Vagina (tissue), 2 donors: ENCODE measurements around the gene SRL. TPM values are rescaled to one million over a fixed set of nuclear protein-coding genes. Genes with fewer than 3 reads are reported as not detected.

Experiments
- DNase-seq, 2 donors: peaks; one replicate each; pipeline ENCODE4 v3.0.0-alpha.2; 2017; ENCODE audit errors: extremely low spot score in 2 of 2
- H3K27ac ChIP-seq: fragments of 200-600 bp; sonication (generic); one replicate; pipeline ENCODE4 v1.5.1; 2019
- H3K27me3 ChIP-seq: fragments of 200-600 bp; sonication (generic); one replicate; pipeline ENCODE4 v1.5.1; 2019
- H3K36me3 ChIP-seq, 2 donors: fragments of 200-600 bp; sonication (generic); one replicate each; pipeline ENCODE4 v1.5.1; 2017 to 2019
- H3K4me1 ChIP-seq: fragments of 200-600 bp; sonication (generic); one replicate; pipeline ENCODE4 v1.5.1; 2019
- H3K4me3 ChIP-seq, 2 donors: fragments of 200-600 bp; sonication (generic); 1 replicate in 1 of 2; 2 replicates in 1 of 2; pipeline ENCODE4 v1.5.1; 2016 to 2019
- H3K9me3 ChIP-seq: fragments of 200-600 bp; sonication (generic); one replicate; pipeline ENCODE4 v1.5.1; 2019
- POLR2A ChIP-seq, 2 donors: fragments of 450-650 bp; IDR thresholded peaks; one replicate each; pipeline ENCODE4 v1.6.1; 2017; ENCODE audit warnings: antibody characterized with exemption in 2 of 2, mild to moderate bottlenecking in 2 of 2, moderate library complexity in 2 of 2
- POLR2AphosphoS5 ChIP-seq, 2 donors: sonication (generic); formaldehyde crosslinking; IDR thresholded peaks; one replicate each; pipeline ENCODE4 v1.9.0; 2017; ENCODE audit warnings: antibody characterized with exemption in 2 of 2, mild to moderate bottlenecking in 2 of 2, low read depth in 1 of 2; ENCODE audit not compliant: insufficient read depth in 1 of 2
- intact Hi-C: fragments of 100-400 bp; cut with DNase I; formaldehyde crosslinking; loops from one replicate; pipeline ENCODE4 v1.15.1; 2023
- total RNA-seq: library from RNA; depleted of rRNA; stranded (reverse); fragments of >200 nt; gene quantifications from one replicate; pipeline ENCODE4 v1.2.3, GENCODE V29; 2016
- TF ChIP-seq, protein P1 (sequence below), 3 experiments: fragments of 450-650 bp in 2 of 3; fragments of 200-600 bp in 1 of 3; sonication (generic) in 1 of 3; IDR thresholded peaks; one replicate each; pipeline ENCODE4 v1.5.1; 2017 to 2019; ENCODE audit warnings: antibody characterized with exemption in 3 of 3, mild to moderate bottlenecking in 2 of 3, moderate library complexity in 2 of 3

The SRL gene
- total RNA-seq, 1 donor from 2014 or later = 1.5 TPM

DNA sequence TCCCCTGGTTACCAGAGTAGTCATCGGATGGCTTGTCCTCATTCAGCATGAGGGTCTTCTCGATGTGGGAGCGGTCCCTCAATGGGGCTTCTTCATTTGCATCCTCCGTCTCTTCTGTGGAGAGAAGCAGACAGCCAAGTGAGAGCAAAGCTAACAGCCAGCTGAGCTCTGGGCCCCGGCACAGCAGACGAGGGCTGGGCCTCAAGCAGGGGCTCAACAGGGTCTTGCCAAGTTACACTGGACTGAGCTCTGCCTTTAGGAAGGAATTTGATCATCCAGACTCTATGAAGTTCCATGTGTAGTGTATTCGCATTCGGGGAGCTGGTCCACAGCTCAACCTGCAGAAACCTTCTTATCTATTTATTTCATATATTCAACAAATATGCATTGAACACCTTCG is 37.4 kb downstream of the SRL start:
- Histone ChIP-seq H3K27me3 (no peaks in the 10 kb centered on the region), H3K4me1 (no peaks in the 10 kb centered on the region), H3K4me3 (no peak overlapping the region), H3K36me3 (no peaks in the 10 kb centered on the region), H3K27ac (no peak overlapping the region), H3K9me3 (no peaks in the 10 kb centered on the region)
- intact Hi-C loops = loop anchor here (5.0 to 10.0 kb wide), 2 partner anchors 48 to 130 kb away; no protein-coding TSS in a partner anchor
- TF ChIP-seq POLR2AphosphoS5 (IDR thresholded peaks at IDR 0.05; ENCODE audit: insufficient read depth in 1 of 2, low read depth in 1 of 2) (no peak), POLR2A (IDR thresholded peaks at IDR 0.05) (no peak)
- TF ChIP-seq, protein P1, sequence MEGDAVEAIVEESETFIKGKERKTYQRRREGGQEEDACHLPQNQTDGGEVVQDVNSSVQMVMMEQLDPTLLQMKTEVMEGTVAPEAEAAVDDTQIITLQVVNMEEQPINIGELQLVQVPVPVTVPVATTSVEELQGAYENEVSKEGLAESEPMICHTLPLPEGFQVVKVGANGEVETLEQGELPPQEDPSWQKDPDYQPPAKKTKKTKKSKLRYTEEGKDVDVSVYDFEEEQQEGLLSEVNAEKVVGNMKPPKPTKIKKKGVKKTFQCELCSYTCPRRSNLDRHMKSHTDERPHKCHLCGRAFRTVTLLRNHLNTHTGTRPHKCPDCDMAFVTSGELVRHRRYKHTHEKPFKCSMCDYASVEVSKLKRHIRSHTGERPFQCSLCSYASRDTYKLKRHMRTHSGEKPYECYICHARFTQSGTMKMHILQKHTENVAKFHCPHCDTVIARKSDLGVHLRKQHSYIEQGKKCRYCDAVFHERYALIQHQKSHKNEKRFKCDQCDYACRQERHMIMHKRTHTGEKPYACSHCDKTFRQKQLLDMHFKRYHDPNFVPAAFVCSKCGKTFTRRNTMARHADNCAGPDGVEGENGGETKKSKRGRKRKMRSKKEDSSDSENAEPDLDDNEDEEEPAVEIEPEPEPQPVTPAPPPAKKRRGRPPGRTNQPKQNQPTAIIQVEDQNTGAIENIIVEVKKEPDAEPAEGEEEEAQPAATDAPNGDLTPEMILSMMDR (IDR thresholded peaks at IDR 0.05) = no peak
- DNase-seq = no peak

DNA sequence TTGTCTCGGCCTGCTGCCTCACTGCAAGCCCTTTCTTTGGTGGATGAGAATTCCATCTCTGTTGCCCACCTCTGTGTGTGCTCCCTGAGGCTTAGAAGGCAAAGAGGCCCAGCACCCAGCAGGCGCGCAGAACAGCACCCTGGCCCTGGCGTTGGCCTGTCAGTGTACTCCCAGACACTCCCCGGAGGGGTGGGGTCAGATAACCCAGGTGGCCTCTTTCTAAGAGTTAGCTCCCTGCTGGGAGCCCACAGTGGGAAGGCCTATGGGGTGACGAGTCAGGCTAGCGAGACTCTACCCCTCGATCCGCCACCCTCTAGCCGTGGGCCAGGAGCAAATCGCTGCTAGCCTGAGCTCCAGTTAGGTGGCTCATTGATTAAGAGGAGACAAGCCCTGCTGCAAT is 38.1 kb downstream of the SRL start:
- H3K4me3 ChIP-seq = no peak overlapping the region
- TF ChIP-seq POLR2AphosphoS5 (IDR thresholded peaks at IDR 0.05; ENCODE audit: insufficient read depth in 1 of 2, low read depth in 1 of 2) = no peak
- TF ChIP-seq, protein P1 (IDR thresholded peaks at IDR 0.05) = no peak
- no peak for TF ChIP-seq POLR2A (IDR thresholded peaks at IDR 0.05)
- no peaks in the 10 kb centered on the region for H3K4me1 ChIP-seq
- no peak overlapping the region for H3K27ac ChIP-seq
- H3K9me3 ChIP-seq = no peaks in the 10 kb centered on the region
- intact Hi-C loops = loop anchor here (5.0 to 10.0 kb wide), 2 partner anchors 49 to 131 kb away; no protein-coding TSS in a partner anchor
- H3K36me3 ChIP-seq = no peaks in the 10 kb centered on the region
- DNase-seq = no peak
- no peaks in the 10 kb centered on the region for H3K27me3 ChIP-seq

DNA sequence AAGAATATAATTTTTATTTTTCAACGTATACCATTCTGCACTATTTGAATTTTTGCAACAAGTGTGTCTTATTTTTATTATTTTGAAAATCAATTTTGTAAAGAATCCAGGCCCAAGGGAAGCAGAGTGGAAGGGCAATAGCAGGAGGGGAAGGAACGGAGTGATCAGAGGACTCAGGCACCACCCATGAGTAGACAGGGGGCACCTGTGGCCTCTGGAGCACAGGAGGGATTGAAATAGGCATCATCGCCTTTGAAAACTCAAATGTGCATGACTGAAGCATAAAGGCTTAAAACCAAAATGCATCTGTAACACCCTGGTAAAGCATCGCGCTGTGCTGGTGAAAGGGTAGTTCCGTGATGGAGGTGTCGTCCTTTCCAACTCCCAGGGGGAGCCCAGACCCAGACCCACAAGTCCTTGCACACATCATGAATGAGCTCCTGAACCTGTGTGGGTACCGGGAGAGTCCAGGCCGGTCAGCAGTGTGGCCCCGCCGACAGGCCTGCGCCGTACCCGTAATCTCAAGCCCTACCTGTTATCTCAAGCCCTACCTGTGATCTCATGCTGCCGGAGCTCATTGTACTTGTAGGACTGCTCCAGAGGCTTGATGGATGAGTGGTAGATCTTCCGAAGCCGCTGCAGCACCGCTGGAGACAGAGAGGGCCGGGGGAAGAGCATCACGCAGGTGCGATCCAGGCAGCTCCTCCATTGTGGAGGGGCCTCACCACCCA is 39.1 kb downstream of the SRL start:
- TF ChIP-seq POLR2AphosphoS5 (IDR thresholded peaks at IDR 0.05; ENCODE audit: insufficient read depth in 1 of 2, low read depth in 1 of 2) = no peak
- TF ChIP-seq POLR2A (IDR thresholded peaks at IDR 0.05) = no peak
- TF ChIP-seq, protein P1 (IDR thresholded peaks at IDR 0.05) = no peak
- Histone ChIP-seq H3K4me1 (no peaks in the 10 kb centered on the region), H3K9me3 (no peaks in the 10 kb centered on the region), H3K27me3 (no peaks in the 10 kb centered on the region), H3K4me3 (no peak overlapping the region), H3K27ac (no peak overlapping the region), H3K36me3 (no peaks in the 10 kb centered on the region)
- intact Hi-C loops = loop anchor here (5.0 to 10.0 kb wide), 2 partner anchors 50 to 132 kb away; no protein-coding TSS in a partner anchor
- DNase-seq = no peak

DNA sequence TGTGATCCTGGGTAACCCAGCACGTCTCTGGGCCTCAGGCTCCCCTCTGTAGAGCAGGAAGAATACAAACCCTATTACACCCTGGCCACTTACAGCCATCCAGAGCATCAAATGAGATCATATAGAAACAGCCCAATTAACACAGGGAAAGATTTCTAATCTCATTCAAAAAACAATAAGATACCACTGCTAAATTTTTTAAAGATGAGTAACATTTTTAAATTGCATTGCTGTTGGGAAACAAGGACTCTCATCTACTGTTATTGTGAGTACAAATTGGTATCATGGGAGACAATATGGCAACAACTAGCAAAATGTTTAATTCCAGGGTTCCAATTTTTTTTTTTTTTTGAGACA is 41.1 kb downstream of the SRL start:
- TF ChIP-seq POLR2AphosphoS5 (IDR thresholded peaks at IDR 0.05; ENCODE audit: insufficient read depth in 1 of 2, low read depth in 1 of 2) (no peak), POLR2A (IDR thresholded peaks at IDR 0.05) (no peak)
- TF ChIP-seq, protein P1 (IDR thresholded peaks at IDR 0.05) = no peak
- H3K27me3 ChIP-seq = no peaks in the 10 kb centered on the region
- no peaks in the 10 kb centered on the region for H3K4me1 ChIP-seq
- DNase-seq = no peak
- intact Hi-C loops = loop anchor here (5.0 to 10.0 kb wide), 2 partner anchors 52 to 134 kb away; no protein-coding TSS in a partner anchor
- no peak overlapping the region for H3K27ac ChIP-seq
- H3K9me3 ChIP-seq = no peaks in the 10 kb centered on the region
- no peaks in the 10 kb centered on the region for H3K36me3 ChIP-seq
- H3K4me3 ChIP-seq = no peak overlapping the region
